Kidney (tissue), 14 donors: ENCODE data around the gene LATS2. TPM values are rescaled to one million over a fixed set of nuclear protein-coding genes. Genes with fewer than 3 reads are reported as not detected.

ENCODE experiments used
- DNase-seq, 5 donors: peaks; one replicate each; pipeline ENCODE4 v3.0.0-alpha.2; 2013 to 2020
- FAIRE-seq: peaks from 2 replicates; lab custom pipeline; 2012; peaks lifted over from hg19 to GRCh38; lab: Jason Lieb, UNC
- H3K27ac ChIP-seq, 2 donors: one replicate each; pipeline ENCODE4 v1.7.0; 2013; ENCODE audit warnings: low read depth in 2 of 2, low read length in 2 of 2, inconsistent platforms in 1 of 2
- H3K27me3 ChIP-seq: one replicate; pipeline ENCODE4 v1.7.1; 2013; ENCODE audit warnings: low read length, inconsistent platforms; ENCODE audit not compliant: control insufficient read depth, insufficient read depth
- H3K36me3 ChIP-seq, 3 donors: one replicate each; pipeline versions ENCODE4 v1.7.0 to v1.7.1; 2013; ENCODE audit warnings: low read length in 3 of 3, control low read depth in 1 of 3, inconsistent platforms in 1 of 3; ENCODE audit not compliant: insufficient read depth in 3 of 3, control insufficient read depth in 2 of 3
- H3K4me1 ChIP-seq, 3 donors: one replicate each; pipeline versions ENCODE4 v1.7.0 to v1.7.1; 2013; ENCODE audit warnings: low read length in 3 of 3, inconsistent platforms in 1 of 3, low read depth in 1 of 3; ENCODE audit not compliant: control insufficient read depth in 2 of 3, insufficient read depth in 2 of 3
- H3K4me3 ChIP-seq, 3 donors: one replicate each; pipeline versions ENCODE4 v1.7.0 to v1.8.1; 2013; ENCODE audit warnings: low read length in 3 of 3, control low read depth in 1 of 3, inconsistent platforms in 1 of 3
- H3K9ac ChIP-seq, 3 donors: one replicate each; pipeline versions ENCODE4 v1.7.0 to v1.7.1; 2013; ENCODE audit warnings: low read length in 3 of 3, control low read depth in 1 of 3, inconsistent platforms in 1 of 3
- H3K9me3 ChIP-seq, 3 donors: one replicate each; pipeline versions ENCODE4 v1.7.0 to v1.7.1; 2013; ENCODE audit warnings: low read length in 3 of 3, control low read depth in 1 of 3, inconsistent platforms in 1 of 3; ENCODE audit not compliant: control insufficient read depth in 2 of 3, insufficient read depth in 1 of 3
- intact Hi-C: fragments of 100-400 bp; cut with DNase I; formaldehyde crosslinking; loops from one replicate; pipeline ENCODE4 v1.11.1; 2022
- polyA plus RNA-seq: library from polyadenylated mRNA; stranded (reverse); fragments of 350-450 nt; fragmentation: Illumina TruSeq; extraction: RNeasy Lipid Tissue Mini Kit (QIAGEN cat#74804); gene quantifications from one replicate; pipeline ENCODE4 v1.2.3, GENCODE V29; 2014; ENCODE audit warnings: low read depth, low replicate concordance; ENCODE audit not compliant: insufficient read depth
- total RNA-seq: library from RNA; stranded (reverse); fragmentation: NEBNext Ultra II Directional; extraction: Animal tissue kit (Norgen Biotek cat#: 25700); gene quantifications from one replicate; pipeline ENCODE4 v1.2.1, GENCODE V29; 2021
- TF ChIP-seq, protein P1 (sequence below): IDR thresholded peaks from 3 replicates; pipeline ENCODE4 v1.5.1; 2012; ENCODE audit warnings: mild to moderate bottlenecking, moderate library complexity, borderline replicate concordance; ENCODE audit not compliant: insufficient read depth; ENCODE audit errors: extremely low read depth
- donor health status: control.
- donor health status: control.
- donor health status: control.
- donor health status: control.
- donor health status: control.
- donor health status: DM: yes; HTN: yes; CAD: no.
- donor health status: Normal renal cell carcinoma (clear cell type).

The LATS2 gene
- total and polyA plus RNA-seq, 2 donors from 2014 or later: 5.5 to 26.3 TPM

DNA sequence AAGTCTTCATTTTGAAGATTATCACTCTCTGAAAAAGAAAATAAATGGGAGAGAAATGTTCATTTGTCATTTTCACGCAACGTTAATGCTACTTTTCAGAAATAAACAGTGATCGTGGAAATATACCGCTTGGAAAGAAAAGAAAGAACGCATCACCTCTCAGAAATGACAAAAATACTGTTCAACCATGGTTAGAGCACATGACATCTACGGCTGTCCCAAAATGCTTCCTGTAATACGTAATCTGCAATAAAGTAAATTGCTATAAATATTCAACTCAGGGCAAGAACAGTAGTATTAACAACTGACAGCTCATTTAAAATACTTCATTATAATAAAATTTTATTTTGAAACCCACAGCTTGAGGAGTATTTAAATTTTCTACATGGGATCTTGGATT lies 15.2 kb downstream of the LATS2 start:
- no peak overlapping the region for H3K27ac ChIP-seq

DNA sequence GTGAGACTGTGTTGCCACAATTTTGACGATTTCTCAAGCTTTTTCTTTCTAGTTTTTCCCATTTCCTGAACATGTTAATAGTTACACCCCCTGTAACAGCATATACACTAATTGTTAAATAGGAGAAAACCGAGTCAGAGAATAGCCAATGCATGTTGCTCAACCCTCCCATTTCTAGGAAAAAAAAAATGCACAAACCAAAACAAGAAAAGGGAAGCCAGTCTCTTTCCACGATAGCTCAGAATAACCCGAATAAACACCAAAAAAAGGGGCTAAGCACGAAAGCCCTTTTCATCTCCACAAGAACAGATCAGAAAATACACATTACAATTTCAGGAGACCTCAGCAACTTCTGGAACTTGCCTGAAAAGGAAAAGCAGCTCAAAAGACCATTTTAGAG lies 16.3 kb downstream of the LATS2 start:
- H3K4me1 ChIP-seq: peaks cover 0 to 19% (median 14%) of the 10 kb centered on the region in 3 donors
- FAIRE-seq (no peak), DNase-seq (no peak)
- no peaks in the 10 kb centered on the region for H3K27me3 ChIP-seq
- no peaks in the 10 kb centered on the region for H3K9me3 ChIP-seq
- H3K27ac ChIP-seq: no peak overlapping the region
- H3K9ac ChIP-seq: no peak overlapping the region
- TF ChIP-seq, protein P1, sequence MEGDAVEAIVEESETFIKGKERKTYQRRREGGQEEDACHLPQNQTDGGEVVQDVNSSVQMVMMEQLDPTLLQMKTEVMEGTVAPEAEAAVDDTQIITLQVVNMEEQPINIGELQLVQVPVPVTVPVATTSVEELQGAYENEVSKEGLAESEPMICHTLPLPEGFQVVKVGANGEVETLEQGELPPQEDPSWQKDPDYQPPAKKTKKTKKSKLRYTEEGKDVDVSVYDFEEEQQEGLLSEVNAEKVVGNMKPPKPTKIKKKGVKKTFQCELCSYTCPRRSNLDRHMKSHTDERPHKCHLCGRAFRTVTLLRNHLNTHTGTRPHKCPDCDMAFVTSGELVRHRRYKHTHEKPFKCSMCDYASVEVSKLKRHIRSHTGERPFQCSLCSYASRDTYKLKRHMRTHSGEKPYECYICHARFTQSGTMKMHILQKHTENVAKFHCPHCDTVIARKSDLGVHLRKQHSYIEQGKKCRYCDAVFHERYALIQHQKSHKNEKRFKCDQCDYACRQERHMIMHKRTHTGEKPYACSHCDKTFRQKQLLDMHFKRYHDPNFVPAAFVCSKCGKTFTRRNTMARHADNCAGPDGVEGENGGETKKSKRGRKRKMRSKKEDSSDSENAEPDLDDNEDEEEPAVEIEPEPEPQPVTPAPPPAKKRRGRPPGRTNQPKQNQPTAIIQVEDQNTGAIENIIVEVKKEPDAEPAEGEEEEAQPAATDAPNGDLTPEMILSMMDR: no peak
- no peak overlapping the region for H3K4me3 ChIP-seq
- H3K36me3 ChIP-seq: peaks cover 0 to 10% (median 6%) of the 10 kb centered on the region in 3 donors
- intact Hi-C loops: no loop called here

More for the DNA sequence above, 15.2 kb downstream of the LATS2 start:
- Histone ChIP-seq H3K4me1 (peaks cover 0 to 28% (median 25%) of the 10 kb centered on the region in 3 donors), H3K27me3 (no peaks in the 10 kb centered on the region), H3K9ac (no peak overlapping the region), H3K4me3 (no peak overlapping the region), H3K9me3 (no peaks in the 10 kb centered on the region), H3K36me3 (peaks cover 0 to 11% (median 6%) of the 10 kb centered on the region in 3 donors)
- no peak for FAIRE-seq
- intact Hi-C loops: no loop called here
- TF ChIP-seq, protein P1: no peak
- DNase-seq: no peak

DNA sequence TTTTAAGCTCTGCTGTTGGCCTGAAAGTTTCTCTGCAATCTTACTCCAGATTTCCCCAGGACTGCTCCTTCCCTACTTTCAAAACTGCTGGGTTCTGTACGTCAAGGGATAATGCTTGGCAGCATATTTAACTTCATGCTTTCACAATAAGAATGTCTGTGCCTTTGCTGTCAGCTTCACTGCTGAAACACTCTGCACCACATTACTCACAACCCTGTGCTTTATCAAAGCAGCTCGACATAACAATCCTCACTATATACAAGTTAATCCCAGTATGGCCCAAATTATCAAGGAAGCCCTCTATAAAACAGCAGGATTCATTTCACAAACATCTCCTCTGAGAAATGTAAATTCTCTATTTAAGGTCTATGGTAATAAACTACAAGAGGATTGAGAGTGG lies 17.5 kb downstream of the LATS2 start:
- TF ChIP-seq, protein P1: no peak
- Histone ChIP-seq H3K4me3 (no peak overlapping the region), H3K36me3 (peaks cover 0 to 10% (median 6%) of the 10 kb centered on the region in 3 donors), H3K27ac (no peak overlapping the region), H3K9me3 (no peaks in the 10 kb centered on the region), H3K4me1 (peaks cover 0 to 19% (median 13%) of the 10 kb centered on the region in 3 donors), H3K9ac (no peak overlapping the region), H3K27me3 (no peaks in the 10 kb centered on the region)
- intact Hi-C loops: no loop called here
- FAIRE-seq (no peak), DNase-seq (no peak)
